ENCODE data around the gene GPX3. TPM values are rescaled to one million over a fixed set of nuclear protein-coding genes. Genes with fewer than 3 reads are reported as not detected.

The GPX3 gene
- polyA plus RNA-seq, 6 donors from 2014 or later = 0.23 to 1.8 (median 1.1) TPM; not detected in 1

- DNase-seq (peak; percentile 20), ATAC-seq (ENCODE audit: low read depth in 2 of 2) (peak; percentile 64 to 68)
- H3K36me3 Mint-ChIP-seq = peaks cover 33 to 40% of the 10 kb centered on the region in 2 donors
- H3K27ac Mint-ChIP-seq = peak overlapping the region in 1 of 6 donors; percentile 3
- H3K4me1 Mint-ChIP-seq = peaks cover 24 to 27% (median 25%) of the 10 kb centered on the region in 3 donors
- H3K9me3 Mint-ChIP-seq = no peaks in the 10 kb centered on the region
- no peaks in the 10 kb centered on the region for H3K27me3 Mint-ChIP-seq
- no peak overlapping the region for H3K4me3 Mint-ChIP-seq
These were observed 27.5 kb downstream of the GPX3 start for GRCh38 chr5:151047814-151048425.

- Mint-ChIP-seq H3K36me3 (peaks cover 30 to 37% of the 10 kb centered on the region in 2 donors), H3K4me1 (peaks cover 31 to 32% (median 31%) of the 10 kb centered on the region in 3 donors), H3K9me3 (no peaks in the 10 kb centered on the region), H3K27me3 (no peaks in the 10 kb centered on the region), H3K4me3 (no peak overlapping the region), H3K27ac (peak overlapping the region in 1 of 6 donors; percentile 3)
- ATAC-seq (ENCODE audit: low read depth in 2 of 2) (no peak), DNase-seq (no peak)
These were observed 28.1 kb downstream of the GPX3 start for GRCh38 chr5:151048526-151048925.

GRCh38 chr5:151051066-151051930 lies 30.9 kb downstream of the GPX3 start:
- peaks cover 32 to 39% (median 37%) of the 10 kb centered on the region in 3 donors for H3K4me1 Mint-ChIP-seq
- H3K9me3 Mint-ChIP-seq = no peaks in the 10 kb centered on the region
- DNase-seq (peak; percentile 71), ATAC-seq (ENCODE audit: low read depth in 2 of 2) (peak; percentile 81 to 86)
- H3K27ac Mint-ChIP-seq = peak overlapping the region in 5 of 6 donors; percentile 10 to 89 (median 68)
- no peaks in the 10 kb centered on the region for H3K27me3 Mint-ChIP-seq
- peak overlapping the region in 1 of 8 donors; percentile 16 for H3K4me3 Mint-ChIP-seq
- H3K36me3 Mint-ChIP-seq = peaks cover 24 to 33% of the 10 kb centered on the region in 2 donors

GRCh38 chr5:151051931-151052608 lies 31.7 kb downstream of the GPX3 start:
- Mint-ChIP-seq H3K27ac (peak overlapping the region; percentile 9 to 91 (median 82)), H3K4me3 (peak overlapping the region in 1 of 8 donors; percentile 16), H3K36me3 (peaks cover 24 to 36% of the 10 kb centered on the region in 2 donors), H3K4me1 (peaks cover 39 to 41% (median 39%) of the 10 kb centered on the region in 3 donors), H3K27me3 (no peaks in the 10 kb centered on the region), H3K9me3 (no peaks in the 10 kb centered on the region)
- ATAC-seq (ENCODE audit: low read depth in 2 of 2) (no peak), DNase-seq (no peak)

GRCh38 chr5:151052836-151053235 lies 32.4 kb downstream of the GPX3 start:
- ATAC-seq (ENCODE audit: low read depth in 2 of 2) (peak; percentile 29 to 73), DNase-seq (peak; percentile 11)
- H3K36me3 Mint-ChIP-seq = peaks cover 23 to 32% of the 10 kb centered on the region in 2 donors
- H3K4me3 Mint-ChIP-seq = peak overlapping the region in 2 of 8 donors; percentile 55 to 61
- H3K27ac Mint-ChIP-seq = peak overlapping the region in 5 of 6 donors; percentile 9 to 93 (median 78)
- H3K9me3 Mint-ChIP-seq = no peaks in the 10 kb centered on the region
- peaks cover 36 to 39% (median 38%) of the 10 kb centered on the region in 3 donors for H3K4me1 Mint-ChIP-seq
- no peaks in the 10 kb centered on the region for H3K27me3 Mint-ChIP-seq

- H3K27ac Mint-ChIP-seq = peak overlapping the region in 4 of 6 donors; percentile 20 to 76 (median 54)
- DNase-seq = no peak
- H3K4me1 Mint-ChIP-seq = peaks cover 37 to 40% (median 39%) of the 10 kb centered on the region in 3 donors
These were observed 33.5 kb downstream of the GPX3 start for GRCh38 chr5:151053796-151054462.

GRCh38 chr5:151054709-151055108 lies 34.3 kb downstream of the GPX3 start:
- ATAC-seq (ENCODE audit: low read depth in 2 of 2) = no peak
- Mint-ChIP-seq H3K9me3 (no peaks in the 10 kb centered on the region), H3K4me3 (peak overlapping the region in 1 of 8 donors; percentile 16), H3K4me1 (peaks cover 45 to 48% (median 47%) of the 10 kb centered on the region in 3 donors), H3K27me3 (no peaks in the 10 kb centered on the region), H3K36me3 (peaks cover 9 to 30% of the 10 kb centered on the region in 2 donors), H3K27ac (peak overlapping the region in 2 of 6 donors; percentile 19 to 39)
- DNase-seq = no peak

More at GRCh38 chr5:151053796-151054462, 33.5 kb downstream of the GPX3 start:
- no peak overlapping the region for H3K4me3 Mint-ChIP-seq
- peaks cover 14 to 23% of the 10 kb centered on the region in 2 donors for H3K36me3 Mint-ChIP-seq
- no peaks in the 10 kb centered on the region for H3K9me3 Mint-ChIP-seq
- H3K27me3 Mint-ChIP-seq = no peaks in the 10 kb centered on the region
- no peak for ATAC-seq (ENCODE audit: low read depth in 2 of 2)

GRCh38 chr5:151055336-151055735 lies 34.9 kb downstream of the GPX3 start:
- H3K27ac Mint-ChIP-seq = peak overlapping the region in 3 of 6 donors; percentile 60 to 74 (median 69)
- H3K9me3 Mint-ChIP-seq = no peaks in the 10 kb centered on the region
- no peaks in the 10 kb centered on the region for H3K27me3 Mint-ChIP-seq
- H3K36me3 Mint-ChIP-seq = peaks cover 9 to 30% of the 10 kb centered on the region in 2 donors
- peaks cover 50 to 54% (median 53%) of the 10 kb centered on the region in 3 donors for H3K4me1 Mint-ChIP-seq
- DNase-seq (no peak), ATAC-seq (ENCODE audit: low read depth in 2 of 2) (no peak)
- peak overlapping the region in 1 of 8 donors; percentile 25 for H3K4me3 Mint-ChIP-seq

GRCh38 chr5:151056379-151057325 lies 36.3 kb downstream of the GPX3 start:
- Mint-ChIP-seq H3K27ac (peak overlapping the region in 2 of 6 donors; percentile 60 to 79), H3K36me3 (peaks cover 7 to 30% of the 10 kb centered on the region in 2 donors), H3K9me3 (no peaks in the 10 kb centered on the region), H3K4me3 (no peak overlapping the region), H3K4me1 (peaks cover 57 to 64% (median 59%) of the 10 kb centered on the region in 3 donors), H3K27me3 (no peaks in the 10 kb centered on the region)
- ATAC-seq (ENCODE audit: low read depth in 2 of 2) = no peak
- no peak for DNase-seq

- Mint-ChIP-seq H3K4me1 (peaks cover 44 to 54% (median 45%) of the 10 kb centered on the region in 3 donors), H3K36me3 (peaks cover 8 to 30% of the 10 kb centered on the region in 2 donors), H3K27me3 (no peaks in the 10 kb centered on the region), H3K27ac (peak overlapping the region in 1 of 6 donors; percentile 95), H3K9me3 (no peaks in the 10 kb centered on the region), H3K4me3 (peak overlapping the region in 1 of 8 donors; percentile 24)
- no peak for ATAC-seq (ENCODE audit: low read depth in 2 of 2)
- no peak for DNase-seq
These were observed 37.9 kb downstream of the GPX3 start for GRCh38 chr5:151058301-151058700.

- ATAC-seq (ENCODE audit: low read depth in 2 of 2) = peak; percentile 49 to 52
- no peaks in the 10 kb centered on the region for H3K27me3 Mint-ChIP-seq
- H3K4me3 Mint-ChIP-seq = peak overlapping the region; percentile 56 to 83 (median 76)
These were observed 38.6 kb downstream of the GPX3 start for GRCh38 chr5:151058891-151059489.

More at GRCh38 chr5:151058891-151059489, 38.6 kb downstream of the GPX3 start:
- Mint-ChIP-seq H3K4me1 (peaks cover 42 to 56% (median 42%) of the 10 kb centered on the region in 3 donors), H3K27ac (peak overlapping the region; percentile 91 to 98 (median 96)), H3K36me3 (peaks cover 8 to 30% of the 10 kb centered on the region in 2 donors), H3K9me3 (no peaks in the 10 kb centered on the region)
- DNase-seq = no peak
